Psoas muscle (tissue), 8 donors: ENCODE measurements around the gene OSBPL7. TPM values are rescaled to one million over a fixed set of nuclear protein-coding genes. Genes with fewer than 3 reads are reported as not detected.

ENCODE experiments used
- ATAC-seq, 4 donors: fragments of 200-7000 bp; cut with Tn5 transposase; one replicate each; pipeline ENCODE4 v1.9.1; 2020; ENCODE audit warnings: moderate library complexity in 3 of 4, mild to moderate bottlenecking in 2 of 4
- DNase-seq, 2 donors: peaks; one replicate each; pipeline ENCODE4 v3.0.0-alpha.2; 2020
- H3K27ac ChIP-seq: fragments of 200-600 bp; one replicate; pipeline ENCODE4 v1.8.0; 2022
- H3K27me3 ChIP-seq, 3 donors: fragments of 200-600 bp in 1 of 3; one replicate each; pipeline versions ENCODE4 v1.6.1 to v1.8.0; 2013 to 2022; ENCODE audit warnings: low read length in 2 of 3, mild to moderate bottlenecking in 2 of 3, moderate library complexity in 1 of 3; ENCODE audit not compliant: insufficient read depth in 3 of 3
- H3K36me3 ChIP-seq, 2 donors: fragments of 200-600 bp in 1 of 2; one replicate each; pipeline versions ENCODE4 v1.6.1 to v1.8.0; 2013 to 2022; ENCODE audit warnings: low read depth in 1 of 2, mild to moderate bottlenecking in 1 of 2, moderate library complexity in 1 of 2; ENCODE audit not compliant: insufficient read depth in 1 of 2
- H3K4me1 ChIP-seq: fragments of 200-600 bp; one replicate; pipeline ENCODE4 v1.8.0; 2022
- H3K4me3 ChIP-seq: fragments of 200-600 bp; one replicate; pipeline ENCODE4 v1.8.0; 2022; ENCODE audit warnings: mild to moderate bottlenecking
- H3K9me3 ChIP-seq: fragments of 200-600 bp; one replicate; pipeline ENCODE4 v1.8.0; 2022
- WGBS, 3 donors: extraction: QIAGEN DNeasy Blood & Tissue Kit; methylation state at CpG; one replicate each; pipeline versions ENCODE4 v1.1.6 to v1.1.7; 2013; 5-methylcytosine and 5-hydroxymethylcytosine counted together
- intact Hi-C, 2 donors: fragments of 100-400 bp; cut with DNase I; formaldehyde crosslinking; loops; one replicate each; pipeline versions ENCODE4 v1.11.0 to v1.14.2; 2022
- polyA plus RNA-seq, 3 donors: library from polyadenylated mRNA; stranded (reverse); fragments of 200-250 nt; gene quantifications; one replicate each; pipeline ENCODE4 v1.2.3, GENCODE V29; 2013
- total RNA-seq, 4 donors: library from RNA; stranded (reverse); fragmentation: NEBNext Ultra II Directional in 2 of 4; extraction: Animal tissue kit (Norgen Biotek cat#: 25700) in 2 of 4; gene quantifications; one replicate each; pipeline versions ENCODE4 v1.2.1 to v1.2.4, GENCODE V29; 2021 to 2023
- TF ChIP-seq, protein P1 (sequence below): fragments of 200-600 bp; IDR thresholded peaks from one replicate; pipeline ENCODE4 v1.8.0; 2022; ENCODE audit warnings: antibody characterized with exemption
- donor health status: healthy with polysubstance abuse.
- donor health status: DM: no; HTN: no; CAD: no; lungs with moderate emphysema.
- donor health status: Bipolar disorder and iron deficiency.
- donor health status: healthy.
- donor health status: DM: yes; HTN: yes; CAD: no.
- donor health status: DM: no; HTN: no; CAD: no.
- donor health status: DM: no; HTN: no; CAD: no.
- donor health status: DM: yes; HTN: yes; CAD: no.

The OSBPL7 gene
- total and polyA plus RNA-seq, 7 donors: 0.95 to 23.4 (median 2.6) TPM

DNA sequence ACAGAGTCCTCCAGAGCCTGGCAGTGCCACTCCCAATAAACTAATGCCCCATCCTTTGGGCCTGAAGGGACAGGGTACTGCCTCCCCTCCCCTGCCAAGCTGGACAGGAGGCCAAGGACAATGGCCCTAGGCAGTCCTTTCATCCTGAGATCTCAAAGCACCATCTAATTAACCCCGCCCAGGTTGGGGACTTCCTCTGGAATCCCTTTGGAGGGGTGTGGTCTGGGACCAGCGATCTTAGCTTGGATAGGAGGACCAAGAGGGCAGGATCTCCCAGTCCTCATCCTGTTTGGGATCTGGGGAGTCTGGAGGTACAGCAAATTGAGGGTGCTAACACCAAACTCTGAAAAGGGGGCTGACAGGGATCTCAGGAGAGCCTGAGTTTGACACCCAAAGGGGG, 47.5 kb upstream of the OSBPL7 start:
- no peak for DNase-seq
- Histone ChIP-seq H3K27me3 (peaks cover 0 to 83% (median 20%) of the 10 kb centered on the region in 3 donors), H3K9me3 (no peaks in the 10 kb centered on the region), H3K36me3 (no peaks in the 10 kb centered on the region), H3K4me3 (no peak overlapping the region), H3K4me1 (no peaks in the 10 kb centered on the region), H3K27ac (no peak overlapping the region)
- TF ChIP-seq, protein P1, sequence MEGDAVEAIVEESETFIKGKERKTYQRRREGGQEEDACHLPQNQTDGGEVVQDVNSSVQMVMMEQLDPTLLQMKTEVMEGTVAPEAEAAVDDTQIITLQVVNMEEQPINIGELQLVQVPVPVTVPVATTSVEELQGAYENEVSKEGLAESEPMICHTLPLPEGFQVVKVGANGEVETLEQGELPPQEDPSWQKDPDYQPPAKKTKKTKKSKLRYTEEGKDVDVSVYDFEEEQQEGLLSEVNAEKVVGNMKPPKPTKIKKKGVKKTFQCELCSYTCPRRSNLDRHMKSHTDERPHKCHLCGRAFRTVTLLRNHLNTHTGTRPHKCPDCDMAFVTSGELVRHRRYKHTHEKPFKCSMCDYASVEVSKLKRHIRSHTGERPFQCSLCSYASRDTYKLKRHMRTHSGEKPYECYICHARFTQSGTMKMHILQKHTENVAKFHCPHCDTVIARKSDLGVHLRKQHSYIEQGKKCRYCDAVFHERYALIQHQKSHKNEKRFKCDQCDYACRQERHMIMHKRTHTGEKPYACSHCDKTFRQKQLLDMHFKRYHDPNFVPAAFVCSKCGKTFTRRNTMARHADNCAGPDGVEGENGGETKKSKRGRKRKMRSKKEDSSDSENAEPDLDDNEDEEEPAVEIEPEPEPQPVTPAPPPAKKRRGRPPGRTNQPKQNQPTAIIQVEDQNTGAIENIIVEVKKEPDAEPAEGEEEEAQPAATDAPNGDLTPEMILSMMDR: no peak
- intact Hi-C loops: no loop called here
- no peak for ATAC-seq
- WGBS, 3 donors: 25 to 32% (median 26%) methylated on average over 2 of the region's 2 CpGs

DNA sequence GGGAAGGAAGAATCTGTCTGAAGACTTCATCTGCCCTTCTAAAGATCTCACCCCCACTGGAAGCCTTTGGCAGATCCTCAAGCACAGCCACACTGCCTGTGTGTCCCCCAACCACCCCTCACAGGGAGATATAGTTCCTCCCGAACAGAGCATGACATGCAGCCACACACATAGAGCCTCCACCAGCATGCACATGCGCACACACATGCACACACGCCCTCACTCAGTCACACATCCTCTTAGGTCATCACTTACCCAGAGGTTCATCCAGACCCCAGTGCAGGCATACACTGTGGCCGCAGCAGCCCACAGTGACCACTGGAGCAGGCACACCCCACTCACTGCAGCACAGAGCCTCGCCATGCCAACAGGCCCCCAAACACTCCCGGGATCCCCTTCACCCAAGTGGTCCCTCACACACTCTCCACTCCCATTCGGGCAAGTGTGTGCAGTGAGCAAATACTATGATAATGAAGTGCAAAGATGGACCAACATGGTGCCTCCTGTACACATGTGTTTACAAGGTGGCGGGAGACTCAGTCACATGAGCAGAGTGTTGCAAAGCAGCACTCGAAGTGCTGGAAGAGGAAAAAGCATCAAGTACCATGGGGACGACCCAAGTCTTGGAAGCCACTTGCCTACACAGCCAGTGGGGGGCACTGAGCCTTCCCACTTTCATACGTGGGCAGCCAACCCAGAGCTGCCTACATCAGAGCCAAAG, 46.4 kb upstream of the OSBPL7 start:
- intact Hi-C loops: no loop called here
- no peak for DNase-seq
- 77 to 83% (median 82%) methylated on average over 11 of the region's 11 CpGs for WGBS, 3 donors
- ATAC-seq: no peak
- Histone ChIP-seq H3K9me3 (no peaks in the 10 kb centered on the region), H3K27ac (no peak overlapping the region), H3K36me3 (no peaks in the 10 kb centered on the region), H3K4me3 (no peak overlapping the region), H3K4me1 (no peaks in the 10 kb centered on the region), H3K27me3 (peaks cover 0 to 73% (median 18%) of the 10 kb centered on the region in 3 donors)
- TF ChIP-seq, protein P1: no peak

GRCh38 chr17:47866941-47867340, 45.3 kb upstream of the OSBPL7 start:
- DNase-seq (no peak), ATAC-seq (no peak)
- 40 to 41% (median 40%) methylated on average over 20 of the region's 20 CpGs for WGBS, 3 donors

GRCh38 chr17:47864791-47865216, 43.2 kb upstream of the OSBPL7 start:
- TF ChIP-seq, protein P1: no peak
- intact Hi-C loops: no loop called here
- Histone ChIP-seq H3K4me3 (no peak overlapping the region), H3K36me3 (no peaks in the 10 kb centered on the region), H3K27ac (no peak overlapping the region), H3K9me3 (no peaks in the 10 kb centered on the region), H3K27me3 (peaks cover 0 to 52% (median 5%) of the 10 kb centered on the region in 3 donors), H3K4me1 (no peaks in the 10 kb centered on the region)
- DNase-seq: no peak
- ATAC-seq: no peak
- WGBS, 3 donors: 20 to 22% (median 21%) methylated on average over 7 of the region's 7 CpGs

More at GRCh38 chr17:47866941-47867340, 45.3 kb upstream of the OSBPL7 start:
- TF ChIP-seq, protein P1: no peak
- Histone ChIP-seq H3K4me3 (no peak overlapping the region), H3K36me3 (no peaks in the 10 kb centered on the region), H3K9me3 (no peaks in the 10 kb centered on the region), H3K27me3 (peaks cover 0 to 63% (median 10%) of the 10 kb centered on the region in 3 donors), H3K4me1 (no peaks in the 10 kb centered on the region), H3K27ac (no peak overlapping the region)
- intact Hi-C loops: no loop called here
